ENCODE measurements around the gene MAGI2. TPM values are rescaled to one million over a fixed set of nuclear protein-coding genes. Genes with fewer than 3 reads are reported as not detected.

MAGI2 gene
- polyA plus RNA-seq, 3 donors = 0.03 to 0.11 TPM; not detected in 1

DNA sequence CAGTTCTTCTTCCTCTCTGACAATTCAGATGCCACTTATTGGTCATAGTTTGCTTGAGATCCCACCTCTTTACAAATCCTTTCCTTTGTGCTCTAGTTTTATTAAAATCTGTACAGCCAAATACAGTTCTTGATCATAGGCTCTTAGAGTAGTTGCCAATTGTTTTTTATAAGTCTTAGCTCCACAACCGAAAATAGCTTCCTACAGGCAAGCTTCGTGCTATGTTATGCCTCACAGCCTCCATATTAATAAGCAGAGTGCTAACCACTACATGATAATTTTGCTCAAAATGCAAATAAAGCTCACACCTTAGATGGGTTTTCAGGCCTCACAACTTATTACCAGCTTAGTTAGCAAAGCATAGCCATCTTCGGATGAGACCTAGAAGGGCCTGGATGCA lies 688.9 kb downstream of the MAGI2 start:
- Histone ChIP-seq H3K9ac (ENCODE audit: insufficient read depth, low read length, poor library complexity, severe bottlenecking) (no peak overlapping the region), H3K79me2 (ENCODE audit: insufficient read depth, low read length) (no peaks in the 10 kb centered on the region), H3K27me3 (ENCODE audit: control insufficient read depth in 2 of 2, insufficient read depth in 2 of 2, low read length in 2 of 2) (peaks cover 0 to 2% of the 10 kb centered on the region in 2 donors), H3K4me2 (replicated peaks; ENCODE audit: extremely low read depth, low read length, poor library complexity, severe bottlenecking) (no peak overlapping the region), H3K27ac (ENCODE audit: low read depth in 1 of 2, low read length in 2 of 2) (no peak overlapping the region), H3K4me3 (replicated peaks in 1 of 3; ENCODE audit: low read depth in 2 of 3, low read length in 3 of 3) (no peak overlapping the region), H4K20me1 (ENCODE audit: insufficient read depth, low read length) (no peaks in the 10 kb centered on the region), H3K36me3 (replicated peaks in 1 of 2; ENCODE audit: control insufficient read depth in 1 of 2, insufficient read depth in 2 of 2, low read length in 2 of 2) (no peaks in the 10 kb centered on the region), H3K9me3 (replicated peaks in 1 of 2; ENCODE audit: control insufficient read depth in 1 of 2, insufficient read depth in 1 of 2, low read length in 2 of 2) (no peaks in the 10 kb centered on the region), H3K4me1 (ENCODE audit: control insufficient read depth in 1 of 2, insufficient read depth in 2 of 2, low read length in 2 of 2) (no peaks in the 10 kb centered on the region), H2AFZ (ENCODE audit: insufficient read depth, low read depth, low read length, poor library complexity, severe bottlenecking) (no peak overlapping the region)
- Mint-ChIP-seq H3K4me3 (no peak overlapping the region), H3K27me3 (ENCODE audit: low read depth in 3 of 3) (no peaks in the 10 kb centered on the region), H3K9me3 (peaks cover 0 to 7% (median 0%) of the 10 kb centered on the region in 7 donors), H3K27ac (no peak overlapping the region), H3K4me1 (no peaks in the 10 kb centered on the region), H3K36me3 (no peaks in the 10 kb centered on the region)
- intact Hi-C loops (cut with micrococcal nuclease) = no loop called here
- TF ChIP-seq, protein P1, sequence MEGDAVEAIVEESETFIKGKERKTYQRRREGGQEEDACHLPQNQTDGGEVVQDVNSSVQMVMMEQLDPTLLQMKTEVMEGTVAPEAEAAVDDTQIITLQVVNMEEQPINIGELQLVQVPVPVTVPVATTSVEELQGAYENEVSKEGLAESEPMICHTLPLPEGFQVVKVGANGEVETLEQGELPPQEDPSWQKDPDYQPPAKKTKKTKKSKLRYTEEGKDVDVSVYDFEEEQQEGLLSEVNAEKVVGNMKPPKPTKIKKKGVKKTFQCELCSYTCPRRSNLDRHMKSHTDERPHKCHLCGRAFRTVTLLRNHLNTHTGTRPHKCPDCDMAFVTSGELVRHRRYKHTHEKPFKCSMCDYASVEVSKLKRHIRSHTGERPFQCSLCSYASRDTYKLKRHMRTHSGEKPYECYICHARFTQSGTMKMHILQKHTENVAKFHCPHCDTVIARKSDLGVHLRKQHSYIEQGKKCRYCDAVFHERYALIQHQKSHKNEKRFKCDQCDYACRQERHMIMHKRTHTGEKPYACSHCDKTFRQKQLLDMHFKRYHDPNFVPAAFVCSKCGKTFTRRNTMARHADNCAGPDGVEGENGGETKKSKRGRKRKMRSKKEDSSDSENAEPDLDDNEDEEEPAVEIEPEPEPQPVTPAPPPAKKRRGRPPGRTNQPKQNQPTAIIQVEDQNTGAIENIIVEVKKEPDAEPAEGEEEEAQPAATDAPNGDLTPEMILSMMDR (IDR thresholded peaks at IDR 0.05) = no peak
- WGBS (ENCODE audit: insufficient coverage) = 71% methylated on average over 1 of the region's 3 CpGs
- no peak for DNase-seq

DNA sequence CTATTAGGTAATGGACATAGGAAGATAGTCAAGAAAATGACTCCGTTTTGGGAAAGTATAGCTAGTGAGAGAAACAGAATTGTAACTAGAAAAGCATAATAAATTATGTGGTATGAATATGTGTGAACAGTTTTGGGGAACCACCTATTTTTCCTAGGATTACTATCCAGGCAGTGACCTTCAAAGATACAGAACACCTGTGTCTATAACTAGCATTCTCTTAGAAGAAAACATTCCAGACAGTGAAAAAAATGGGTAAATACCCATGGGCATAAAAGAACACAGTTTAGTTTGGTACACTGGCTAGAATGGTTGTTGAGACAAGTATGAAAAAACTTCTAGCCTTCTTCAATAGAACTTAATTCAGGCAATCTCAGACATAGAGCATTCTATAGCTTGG lies 690.8 kb downstream of the MAGI2 start:
- no peaks in the 10 kb centered on the region for H3K27me3 ChIP-seq (ENCODE audit: control insufficient read depth in 2 of 2, insufficient read depth in 2 of 2, low read length in 2 of 2)
- Mint-ChIP-seq H3K4me3 (no peak overlapping the region), H3K27ac (no peak overlapping the region), H3K9me3 (peaks cover 0 to 7% (median 0%) of the 10 kb centered on the region in 7 donors), H3K27me3 (ENCODE audit: low read depth in 3 of 3) (no peaks in the 10 kb centered on the region), H3K36me3 (no peaks in the 10 kb centered on the region), H3K4me1 (no peaks in the 10 kb centered on the region)
- TF ChIP-seq, protein P1 (IDR thresholded peaks at IDR 0.05) = no peak
- H3K4me2 ChIP-seq (replicated peaks; ENCODE audit: extremely low read depth, low read length, poor library complexity, severe bottlenecking) = no peak overlapping the region
- H3K9ac ChIP-seq (ENCODE audit: insufficient read depth, low read length, poor library complexity, severe bottlenecking) = no peak overlapping the region
- intact Hi-C loops (cut with micrococcal nuclease) = no loop called here
- WGBS (ENCODE audit: insufficient coverage) = no CpG with 5 or more reads among the region's 1 CpG
- H3K4me1 ChIP-seq (ENCODE audit: control insufficient read depth in 1 of 2, insufficient read depth in 2 of 2, low read length in 2 of 2) = no peaks in the 10 kb centered on the region
- DNase-seq = no peak
- no peaks in the 10 kb centered on the region for H4K20me1 ChIP-seq (ENCODE audit: insufficient read depth, low read length)
- H3K36me3 ChIP-seq (replicated peaks in 1 of 2; ENCODE audit: control insufficient read depth in 1 of 2, insufficient read depth in 2 of 2, low read length in 2 of 2) = no peaks in the 10 kb centered on the region
- no peaks in the 10 kb centered on the region for H3K79me2 ChIP-seq (ENCODE audit: insufficient read depth, low read length)
- no peak overlapping the region for H2AFZ ChIP-seq (ENCODE audit: insufficient read depth, low read depth, low read length, poor library complexity, severe bottlenecking)
- no peak overlapping the region for H3K4me3 ChIP-seq (replicated peaks in 1 of 3; ENCODE audit: low read depth in 2 of 3, low read length in 3 of 3)
- H3K27ac ChIP-seq (ENCODE audit: low read depth in 1 of 2, low read length in 2 of 2) = no peak overlapping the region
- H3K9me3 ChIP-seq (replicated peaks in 1 of 2; ENCODE audit: control insufficient read depth in 1 of 2, insufficient read depth in 1 of 2, low read length in 2 of 2) = no peaks in the 10 kb centered on the region

Measured in CD14-positive monocyte (primary cell).